AG04450 (cell line): Measurements from ENCODE around the gene MAP2K3. TPM values are rescaled to one million over a fixed set of nuclear protein-coding genes. Genes with fewer than 3 reads are reported as not detected.
"Not testable (repeated sequence)": the region's sequence is repeated elsewhere in the genome, so short reads cannot be mapped to it uniquely, and the experiment has no call there.

ENCODE experiments used
- CTCF ChIA-PET: fragments of 300-600, 350-600 bp; formaldehyde crosslinking; extraction: SDS; loops from one replicate; lab custom pipeline; 2022; ENCODE audit warnings: antibody characterized with exemption, inconsistent platforms; lab: Charles Lee
- POLR2A ChIA-PET: fragments of 350-600 bp; formaldehyde crosslinking; extraction: SDS; loops from one replicate; lab custom pipeline; 2021; ENCODE audit warnings: antibody characterized with exemption, inconsistent platforms; lab: Yijun Ruan, JAX
- DNase-seq: peaks from one replicate; pipeline ENCODE4 v3.0.0-alpha.2; 2011; ENCODE audit warnings: low read depth, low spot score
- H3K27ac ChIP-seq: one replicate; pipeline ENCODE4 v1.5.1; 2012; ENCODE audit warnings: low read depth, low read length, control low read depth
- H3K27me3 ChIP-seq: one replicate; pipeline ENCODE4 v1.6.0; 2012; ENCODE audit warnings: low read length; ENCODE audit not compliant: control insufficient read depth, insufficient read depth
- H3K4me3 ChIP-seq: 2 replicates; pipeline ENCODE4 v1.5.1; 2011; ENCODE audit warnings: mild to moderate bottlenecking, low read depth, low read length, control low read depth
- H3K9me3 ChIP-seq: 2 replicates; pipeline ENCODE4 v1.5.1; 2012; ENCODE audit warnings: low read length; ENCODE audit not compliant: control insufficient read depth, insufficient read depth
- polyA plus RNA-seq: library from polyadenylated mRNA; depleted of rRNA; stranded (reverse); fragments of >200 nt; gene quantifications from 2 replicates; pipeline ENCODE4 v1.2.3, GENCODE V29; 2011
- TF ChIP-seq, protein P1 (sequence below): IDR thresholded peaks from 2 replicates; pipeline ENCODE4 v1.5.1; 2011; ENCODE audit warnings: low read depth, low read length, control low read depth, inconsistent platforms

The MAP2K3 gene
- polyA plus RNA-seq, 1 experiment = 13.7 TPM

DNA sequence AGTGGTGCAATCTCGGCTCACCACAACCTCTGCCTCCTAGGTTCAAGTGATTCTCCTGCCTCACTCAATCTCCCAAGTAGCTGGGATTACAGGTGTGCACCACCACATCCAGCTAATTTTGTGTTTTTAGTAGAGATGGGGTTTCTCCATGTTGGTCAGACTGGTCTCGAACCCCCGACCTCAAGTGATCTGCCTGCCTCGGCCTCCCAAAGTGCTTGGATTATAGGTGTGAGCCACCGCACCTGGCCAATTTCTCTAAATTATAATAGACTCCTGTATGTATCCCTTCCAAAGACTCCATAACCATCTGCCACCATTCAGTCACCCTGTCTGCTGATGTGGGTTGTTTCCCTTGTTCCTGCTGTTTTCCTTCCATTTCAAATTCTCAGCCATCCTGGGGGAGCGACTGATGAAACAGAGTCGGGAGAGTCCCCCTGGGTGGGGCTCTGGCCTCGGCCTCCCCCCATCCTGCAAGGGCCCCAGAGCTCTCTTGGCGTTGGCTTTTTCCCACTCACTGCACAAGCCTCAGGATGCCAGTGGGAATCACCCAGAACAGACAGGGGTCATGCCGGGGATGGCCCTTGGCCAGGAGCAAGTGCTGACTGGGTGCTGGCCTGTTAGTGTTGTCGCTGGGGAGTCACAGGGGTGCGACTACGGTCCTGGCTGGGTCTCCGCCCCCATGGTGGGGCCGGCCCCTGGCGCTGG, 25.7 kb downstream of the MAP2K3 start:
- POLR2A ChIA-PET, H3K27ac ChIP-seq, CTCF ChIA-PET: not testable (repeated sequence)

DNA sequence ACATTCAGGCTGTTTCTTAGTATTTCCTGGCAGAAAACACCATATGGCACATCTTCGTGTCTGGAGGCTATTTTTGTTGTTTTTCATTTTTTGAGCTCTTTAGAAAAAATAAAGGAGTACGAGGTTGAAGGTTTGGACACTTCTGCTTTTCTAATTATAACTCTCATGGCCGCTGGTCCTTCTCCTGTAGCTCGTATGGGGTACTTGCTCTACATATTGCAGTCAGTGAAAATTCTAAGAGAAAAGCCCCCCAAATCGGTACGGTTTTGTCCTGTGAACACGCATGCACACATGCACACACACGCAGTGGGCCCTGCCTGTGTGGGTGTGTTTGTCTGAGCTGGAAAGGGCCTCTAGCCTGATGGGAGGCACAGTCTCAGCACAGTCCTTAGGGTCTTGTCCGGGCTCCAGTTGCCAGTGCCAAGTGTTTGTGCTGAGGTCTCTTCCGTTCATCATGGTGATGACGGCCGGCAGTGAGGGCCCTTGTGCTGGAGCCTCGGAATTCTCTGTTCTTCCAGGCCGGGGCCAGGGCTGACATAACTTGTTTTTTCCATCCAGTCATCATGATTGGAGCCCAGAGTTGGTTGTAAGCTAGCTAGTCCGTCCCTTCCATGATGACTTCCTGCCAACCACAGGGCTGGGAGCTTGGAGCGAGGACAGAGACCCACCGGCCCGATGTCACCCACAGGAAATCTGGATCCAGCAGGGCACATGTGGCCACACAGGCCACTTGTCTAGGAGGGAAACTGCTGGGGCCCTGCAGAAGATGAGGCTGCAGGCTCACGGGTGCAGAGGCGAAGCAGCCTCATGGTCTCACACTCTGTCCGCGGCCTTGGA, 26.5 kb downstream of the MAP2K3 start:
- H3K4me3 ChIP-seq, H3K27me3 ChIP-seq, H3K9me3 ChIP-seq, POLR2A ChIA-PET, H3K27ac ChIP-seq, DNase-seq: not testable (repeated sequence)
- CTCF ChIA-PET = interaction anchor here (1.5 kb wide), 1 partner anchor 202 kb away, joined by 5 read pairs; no protein-coding TSS in a partner anchor

More for the DNA sequence above, 25.7 kb downstream of the MAP2K3 start:
- H3K9me3 ChIP-seq, H3K4me3 ChIP-seq, H3K27me3 ChIP-seq, DNase-seq: not testable (repeated sequence)

DNA sequence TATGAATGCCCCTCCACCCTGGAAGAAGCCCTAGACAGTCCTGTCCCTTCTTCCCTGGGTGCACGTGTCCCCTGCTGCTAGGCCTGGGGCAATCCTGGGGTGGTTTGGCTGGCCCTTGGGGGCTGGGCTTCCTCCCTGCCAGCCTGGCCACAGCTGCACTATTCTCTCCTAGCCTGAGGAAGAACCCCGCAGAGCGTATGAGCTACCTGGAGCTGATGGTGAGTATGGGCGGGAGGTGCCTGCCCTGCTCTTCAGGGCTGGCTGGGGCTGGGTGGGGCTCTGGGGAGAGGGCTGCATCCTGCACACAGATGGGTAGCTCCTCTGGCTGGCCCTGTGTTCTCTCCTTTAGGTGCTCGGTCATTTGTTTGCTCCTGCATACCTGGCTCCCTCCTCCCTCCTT, 28.8 kb downstream of the MAP2K3 start:
- no peak for DNase-seq
- ChIA-PET POLR2A (no interaction called here), CTCF (no interaction called here)
- H3K4me3 ChIP-seq = no peak overlapping the region
- TF ChIP-seq, protein P1, sequence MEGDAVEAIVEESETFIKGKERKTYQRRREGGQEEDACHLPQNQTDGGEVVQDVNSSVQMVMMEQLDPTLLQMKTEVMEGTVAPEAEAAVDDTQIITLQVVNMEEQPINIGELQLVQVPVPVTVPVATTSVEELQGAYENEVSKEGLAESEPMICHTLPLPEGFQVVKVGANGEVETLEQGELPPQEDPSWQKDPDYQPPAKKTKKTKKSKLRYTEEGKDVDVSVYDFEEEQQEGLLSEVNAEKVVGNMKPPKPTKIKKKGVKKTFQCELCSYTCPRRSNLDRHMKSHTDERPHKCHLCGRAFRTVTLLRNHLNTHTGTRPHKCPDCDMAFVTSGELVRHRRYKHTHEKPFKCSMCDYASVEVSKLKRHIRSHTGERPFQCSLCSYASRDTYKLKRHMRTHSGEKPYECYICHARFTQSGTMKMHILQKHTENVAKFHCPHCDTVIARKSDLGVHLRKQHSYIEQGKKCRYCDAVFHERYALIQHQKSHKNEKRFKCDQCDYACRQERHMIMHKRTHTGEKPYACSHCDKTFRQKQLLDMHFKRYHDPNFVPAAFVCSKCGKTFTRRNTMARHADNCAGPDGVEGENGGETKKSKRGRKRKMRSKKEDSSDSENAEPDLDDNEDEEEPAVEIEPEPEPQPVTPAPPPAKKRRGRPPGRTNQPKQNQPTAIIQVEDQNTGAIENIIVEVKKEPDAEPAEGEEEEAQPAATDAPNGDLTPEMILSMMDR = no peak
- peaks cover 6% of the 10 kb centered on the region for H3K9me3 ChIP-seq
- H3K27me3 ChIP-seq = no peaks in the 10 kb centered on the region
- H3K27ac ChIP-seq = no peak overlapping the region

DNA sequence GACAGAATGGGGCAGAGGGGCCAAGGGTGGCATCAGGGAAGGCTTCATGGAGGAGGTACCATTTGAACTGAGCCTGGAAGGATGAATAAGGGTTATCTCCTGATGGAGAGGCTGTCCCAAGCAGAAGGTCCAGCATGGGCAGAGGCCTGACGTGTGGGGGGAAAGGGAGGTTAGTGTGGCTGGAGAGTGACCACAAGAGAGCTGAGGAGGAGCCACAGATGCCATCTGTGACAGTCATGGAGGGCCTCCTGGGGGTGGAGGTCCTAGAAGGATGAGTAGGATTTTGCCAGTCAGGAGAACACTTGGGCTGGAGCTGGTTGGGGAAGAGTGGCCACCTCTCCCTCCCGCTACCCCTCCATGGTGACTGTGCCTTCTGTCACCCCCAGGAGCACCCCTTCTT, 29.2 kb downstream of the MAP2K3 start:
- H3K4me3 ChIP-seq, H3K27me3 ChIP-seq, H3K27ac ChIP-seq, H3K9me3 ChIP-seq, DNase-seq, POLR2A ChIA-PET, CTCF ChIA-PET: not testable (repeated sequence)

DNA sequence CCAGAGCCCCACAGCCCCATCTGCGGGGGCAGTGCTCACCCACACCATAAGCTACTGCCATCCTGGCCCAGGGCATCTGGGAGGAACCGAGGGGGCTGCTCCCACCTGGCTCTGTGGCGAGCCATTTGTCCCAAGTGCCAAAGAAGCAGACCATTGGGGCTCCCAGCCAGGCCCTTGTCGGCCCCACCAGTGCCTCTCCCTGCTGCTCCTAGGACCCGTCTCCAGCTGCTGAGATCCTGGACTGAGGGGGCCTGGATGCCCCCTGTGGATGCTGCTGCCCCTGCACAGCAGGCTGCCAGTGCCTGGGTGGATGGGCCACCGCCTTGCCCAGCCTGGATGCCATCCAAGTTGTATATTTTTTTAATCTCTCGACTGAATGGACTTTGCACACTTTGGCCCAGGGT, 29.8 kb downstream of the MAP2K3 start:
- not testable (repeated sequence) for H3K4me3 ChIP-seq, H3K27ac ChIP-seq, H3K9me3 ChIP-seq, H3K27me3 ChIP-seq, DNase-seq
- ChIA-PET POLR2A (interaction anchor here (0.7 kb wide), 1 partner anchor 34 kb away, joined by 5 read pairs; no protein-coding TSS in a partner anchor), CTCF (interaction anchor here (0.7 to 1.2 kb wide), 2 partner anchors 28 to 143 kb away, joined by 3 read pairs; no protein-coding TSS in a partner anchor)

DNA sequence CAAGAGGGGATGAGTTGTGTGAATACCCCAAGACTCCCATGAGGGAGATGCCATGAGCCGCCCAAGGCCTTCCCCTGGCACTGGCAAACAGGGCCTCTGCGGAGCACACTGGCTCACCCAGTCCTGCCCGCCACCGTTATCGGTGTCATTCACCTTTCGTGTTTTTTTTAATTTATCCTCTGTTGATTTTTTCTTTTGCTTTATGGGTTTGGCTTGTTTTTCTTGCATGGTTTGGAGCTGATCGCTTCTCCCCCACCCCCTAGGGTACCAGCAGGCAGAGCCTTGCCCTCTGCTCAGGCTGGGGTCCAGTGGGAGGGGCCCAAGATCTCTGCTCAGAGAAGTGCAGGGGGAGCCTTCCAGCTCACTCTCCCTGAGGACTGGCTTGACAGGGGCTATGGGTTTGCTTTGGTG, 30.2 kb downstream of the MAP2K3 start:
- not testable (repeated sequence) for H3K27ac ChIP-seq, DNase-seq, H3K27me3 ChIP-seq, H3K4me3 ChIP-seq, H3K9me3 ChIP-seq
- CTCF ChIA-PET = interaction anchor here (0.7 to 1.2 kb wide), 2 partner anchors 28 to 142 kb away, joined by 3 read pairs; no protein-coding TSS in a partner anchor
- POLR2A ChIA-PET = interaction anchor here (0.7 kb wide), 2 partner anchors 27 to 34 kb away, joined by 5 to 8 read pairs; no protein-coding TSS in a partner anchor

DNA sequence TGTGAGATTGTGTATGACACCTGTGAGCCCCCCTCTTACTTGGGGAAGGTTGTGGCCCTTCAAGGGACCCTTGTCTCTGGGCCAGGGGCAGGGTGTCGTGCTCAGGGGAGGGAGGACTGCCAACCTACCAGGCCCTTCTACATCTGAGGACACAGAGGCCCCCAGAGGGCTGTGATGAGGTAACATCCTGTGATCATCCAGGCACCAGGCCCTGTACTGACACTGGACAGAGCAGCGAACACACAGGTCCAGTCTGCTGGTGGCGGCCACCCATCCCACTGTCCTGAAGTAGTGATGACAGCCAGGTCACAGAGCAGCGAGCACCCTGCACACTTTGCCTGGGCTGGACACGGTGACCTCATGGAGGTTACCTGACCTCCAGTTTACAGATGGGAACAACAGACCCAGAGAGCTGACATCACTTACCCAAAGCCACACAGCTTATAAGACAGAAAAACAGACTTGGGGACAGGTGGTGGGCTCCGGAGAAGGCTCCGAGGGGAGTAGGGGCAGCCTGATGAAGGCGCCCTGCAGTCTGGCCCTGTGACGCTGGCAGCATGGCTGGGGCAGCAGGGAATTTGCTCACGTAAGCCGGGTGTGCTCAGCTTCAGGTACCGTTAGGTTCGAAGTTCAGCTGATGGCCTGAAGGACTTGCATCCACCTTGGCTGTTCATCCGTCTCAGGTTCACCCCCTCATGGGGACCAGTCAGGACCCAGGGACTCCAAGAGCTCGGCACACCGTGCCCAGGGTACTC, 30.9 kb downstream of the MAP2K3 start:
- H3K9me3 ChIP-seq, H3K27me3 ChIP-seq, DNase-seq, H3K4me3 ChIP-seq, H3K27ac ChIP-seq: not testable (repeated sequence)
- CTCF ChIA-PET = interaction anchor here (0.7 to 1.2 kb wide), 2 partner anchors 29 to 141 kb away, joined by 3 read pairs; no protein-coding TSS in a partner anchor
- POLR2A ChIA-PET = interaction anchor here (0.7 kb wide), 2 partner anchors 28 to 35 kb away, joined by 5 to 8 read pairs; no protein-coding TSS in a partner anchor

DNA sequence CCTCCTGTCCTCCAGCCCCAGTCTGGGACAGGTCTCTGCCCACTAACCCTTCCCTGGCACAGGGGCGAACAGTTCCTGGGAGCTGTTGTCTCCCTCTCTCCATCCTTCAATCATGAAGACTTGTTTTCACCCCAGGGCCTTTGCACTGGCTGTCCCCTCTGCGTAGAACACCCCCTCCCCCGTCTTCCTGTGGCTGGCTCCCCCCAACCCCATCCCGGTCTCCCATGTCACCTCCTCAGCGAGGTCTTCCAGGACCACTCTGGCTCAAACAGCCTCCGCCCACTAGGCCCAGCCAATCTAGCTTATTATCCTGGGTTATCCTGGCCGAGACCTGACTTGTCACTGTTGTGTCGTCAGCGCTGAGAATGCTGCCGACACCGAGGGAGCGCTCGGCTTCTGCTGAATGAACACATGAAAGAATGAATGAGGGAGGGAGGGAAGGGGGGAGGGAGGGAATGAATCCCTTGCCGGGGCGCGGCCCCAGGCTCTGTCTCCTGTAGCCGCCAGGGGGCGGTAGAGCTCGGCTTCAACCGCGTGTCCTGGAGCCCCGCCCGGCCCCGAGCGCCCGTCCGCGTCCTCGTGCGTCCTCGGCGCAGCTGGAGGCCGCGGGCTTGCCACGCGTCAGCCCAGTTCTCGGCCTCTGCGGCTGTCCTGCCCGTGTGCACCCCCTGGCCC, 31.8 kb downstream of the MAP2K3 start:
- H3K27ac ChIP-seq, H3K27me3 ChIP-seq, POLR2A ChIA-PET, H3K4me3 ChIP-seq, DNase-seq, H3K9me3 ChIP-seq, CTCF ChIA-PET: not testable (repeated sequence)

DNA sequence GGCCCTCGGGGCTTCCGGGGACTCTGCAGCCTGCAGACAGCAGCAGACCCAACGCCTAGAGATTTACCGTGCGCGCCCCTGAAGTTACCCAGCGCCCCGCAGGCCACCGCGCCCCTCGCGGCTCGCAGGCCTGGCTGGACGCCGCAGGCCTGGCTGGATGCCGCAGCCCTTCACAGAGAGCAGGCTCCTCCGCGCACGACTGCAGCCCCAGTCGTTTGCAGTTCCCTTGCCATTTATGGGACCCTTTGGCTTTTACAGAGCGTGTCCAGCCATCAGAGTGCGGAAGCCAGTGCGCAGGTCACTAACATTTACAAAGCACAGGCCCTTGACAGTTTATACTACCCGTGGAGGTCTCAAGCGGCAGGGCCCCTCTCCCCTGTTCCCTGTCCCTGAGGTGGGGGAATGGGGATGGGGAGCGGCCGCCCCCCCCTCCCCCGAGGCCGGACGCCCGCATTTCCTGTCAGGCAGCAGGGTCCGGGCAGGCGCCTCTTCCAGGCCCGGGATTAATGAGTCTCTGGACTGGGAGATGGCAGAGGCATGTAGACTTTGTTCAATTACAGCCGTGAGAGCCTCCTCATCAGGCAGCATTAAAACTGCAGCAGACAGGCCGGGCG, 32.5 kb downstream of the MAP2K3 start:
- H3K27ac ChIP-seq, DNase-seq, POLR2A ChIA-PET, H3K4me3 ChIP-seq, H3K9me3 ChIP-seq, H3K27me3 ChIP-seq: not testable (repeated sequence)
- CTCF ChIA-PET = interaction anchor here (0.6 kb wide), 1 partner anchor 207 kb away, joined by 3 read pairs; no protein-coding TSS in a partner anchor
